Heart left ventricle (tissue), 16 donors: ENCODE data around the gene NEUROG3. TPM values are rescaled to one million over a fixed set of nuclear protein-coding genes. Genes with fewer than 3 reads are reported as not detected.

Experiments used
- ATAC-seq, 4 donors: fragments of 200-7000 bp; cut with Tn5 transposase; one replicate each; pipeline ENCODE4 v1.9.1; 2020 to 2022; ENCODE audit warnings: moderate library complexity in 4 of 4, mild to moderate bottlenecking in 3 of 4, moderate number of reproducible peaks in 1 of 4
- DNase-seq, 5 donors: peaks; one replicate each; pipeline ENCODE4 v3.0.0-alpha.2; 2020
- H3K27ac ChIP-seq, 12 donors: fragments of 200-600 bp; sonication (generic) in 4 of 12; one replicate each; pipeline versions ENCODE4 v1.5.0 to v1.8.0; 2016 to 2022; ENCODE audit warnings: mild to moderate bottlenecking in 2 of 12
- H3K27me3 ChIP-seq, 9 donors: fragments of 200-600 bp; sonication (generic) in 2 of 9; one replicate each; pipeline versions ENCODE4 v1.5.1 to v1.8.0; 2016 to 2022; ENCODE audit warnings: mild to moderate bottlenecking in 3 of 9
- H3K36me3 ChIP-seq, 9 donors: fragments of 200-600 bp; sonication (generic) in 2 of 9; one replicate each; pipeline versions ENCODE4 v1.5.0 to v1.8.0; 2018 to 2022; ENCODE audit warnings: mild to moderate bottlenecking in 2 of 9
- H3K4me1 ChIP-seq, 12 donors: fragments of 200-600 bp; sonication (generic) in 4 of 12; one replicate each; pipeline versions ENCODE4 v1.5.0 to v1.8.0; 2016 to 2022; ENCODE audit warnings: mild to moderate bottlenecking in 3 of 12
- H3K4me3 ChIP-seq, 12 donors: fragments of 200-600 bp; sonication (generic) in 4 of 12; one replicate each; pipeline versions ENCODE4 v1.5.0 to v1.8.0; 2017 to 2022; ENCODE audit warnings: mild to moderate bottlenecking in 9 of 12, moderate library complexity in 4 of 12
- H3K9me3 ChIP-seq, 12 donors: fragments of 200-600 bp; sonication (generic) in 4 of 12; one replicate each; pipeline versions ENCODE4 v1.5.0 to v1.8.0; 2016 to 2022; ENCODE audit warnings: mild to moderate bottlenecking in 1 of 12
- POLR2A ChIP-seq, 2 donors: fragments of 450-650 bp; IDR thresholded peaks; one replicate each; pipeline ENCODE4 v1.6.1; 2017; ENCODE audit warnings: antibody characterized with exemption in 2 of 2, mild to moderate bottlenecking in 2 of 2, moderate library complexity in 2 of 2
- WGBS, 4 donors: extraction: QIAGEN DNeasy Blood & Tissue Kit in 2 of 4; methylation state at CpG; one replicate each; pipeline versions ENCODE4 v1.1.5 to v1.1.7; 2013 to 2018; 5-methylcytosine and 5-hydroxymethylcytosine counted together
- intact Hi-C, 10 donors: fragments of 100-400 bp; cut with DNase I; formaldehyde crosslinking; loops; one replicate each; pipeline versions ENCODE4 v1.11.1 to v1.14.2; 2022
- polyA plus RNA-seq, 2 donors: library from polyadenylated mRNA; stranded (reverse); fragments of 200-250 nt; gene quantifications; one replicate each; pipeline ENCODE4 v1.2.3, GENCODE V29; 2013
- total RNA-seq, 9 donors: library from RNA; depleted of rRNA in 2 of 9; stranded (reverse); fragments of >200 nt in 2 of 9; fragmentation: NEBNext Ultra II Directional in 3 of 9; extraction: Animal tissue kit (Norgen Biotek cat#: 25700) in 3 of 9; gene quantifications; one replicate each; pipeline versions ENCODE4 v1.1.0 to v1.2.4, GENCODE V29; 2016 to 2023
- TF ChIP-seq, protein P1 (sequence below), 12 donors: fragments of 200-600 bp; sonication (generic) in 4 of 12; IDR thresholded peaks; one replicate each; pipeline versions ENCODE4 v1.5.0 to v1.8.0; 2018 to 2022; ENCODE audit warnings: antibody characterized with exemption in 12 of 12, mild to moderate bottlenecking in 5 of 12
- donor health status: ischemic (EF 13 %, LVEDD 7.1; RV severe dilation, severe dysfunction).
- donor health status: healthy with polysubstance abuse.
- donor health status: DM: no; HTN: yes; CAD: no.
- donor health status: DM: no; HTN: no; CAD: no.
- donor health status: ischemic (EF 25% LVEDD 6.9; RV normal size, moderate dysfunction).
- donor health status: ischemic (EF 25% LVEDD 5.7; RV mildly dilated, moderate dysfunction).
- donor health status: healthy.
- donor health status: DM: yes; HTN: yes; CAD: no.
- donor health status: ischemic (EF 35%, LVEDD 5.7; RV mildly dilated, moderate dysfunction).
- donor health status: nonischemic (EF 11% LVEDD 7.7; RV severe dilation, severe dysfunction).
- donor health status: DM: yes; HTN: yes; CAD: no.
- donor health status: PGD.
- donor health status: ischemic (EF 29% LVEDD 5.4; RV normal size, mild dysfunction).
- donor health status: nonischemic (EF 23%, LVEDD 6.1; RV moderate dilation, normal function).

NEUROG3 gene
- total and polyA plus RNA-seq, 11 donors, result not detected

DNA sequence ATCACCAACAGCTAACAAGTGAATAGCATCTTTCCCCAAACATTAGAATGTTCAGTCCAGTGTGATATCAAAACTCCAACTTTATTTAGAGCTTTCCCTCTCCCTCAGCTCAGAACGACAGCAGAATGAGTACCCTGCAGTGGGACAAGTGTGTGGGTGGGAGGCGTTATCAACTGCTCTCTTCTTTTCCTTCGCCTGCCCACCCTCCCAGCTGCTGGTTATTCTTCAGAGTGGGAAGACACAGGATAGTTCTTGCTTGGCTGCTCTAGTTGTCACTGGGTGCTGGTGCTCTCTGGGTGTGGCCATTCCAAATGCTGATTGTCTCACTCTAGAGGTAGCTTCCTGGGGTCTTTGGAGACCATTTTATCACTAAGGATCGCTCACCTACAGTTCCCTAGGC lies 43.1 kb upstream of the NEUROG3 start:
- Histone ChIP-seq H3K9me3 (peaks cover 0 to 1% (median 0%) of the 10 kb centered on the region in 12 donors), H3K36me3 (no peaks in the 10 kb centered on the region), H3K4me3 (no peak overlapping the region), H3K27ac (no peak overlapping the region), H3K4me1 (no peaks in the 10 kb centered on the region), H3K27me3 (no peaks in the 10 kb centered on the region)
- 54 to 75% (median 65%) methylated on average over 4 of the region's 4 CpGs for whole genome bisulfite sequencing, 4 donors
- TF ChIP-seq POLR2A (IDR thresholded peaks at IDR 0.05), result no peak
- intact Hi-C loops, result no loop called here
- DNase-seq, result no peak
- no peak for ATAC-seq

DNA sequence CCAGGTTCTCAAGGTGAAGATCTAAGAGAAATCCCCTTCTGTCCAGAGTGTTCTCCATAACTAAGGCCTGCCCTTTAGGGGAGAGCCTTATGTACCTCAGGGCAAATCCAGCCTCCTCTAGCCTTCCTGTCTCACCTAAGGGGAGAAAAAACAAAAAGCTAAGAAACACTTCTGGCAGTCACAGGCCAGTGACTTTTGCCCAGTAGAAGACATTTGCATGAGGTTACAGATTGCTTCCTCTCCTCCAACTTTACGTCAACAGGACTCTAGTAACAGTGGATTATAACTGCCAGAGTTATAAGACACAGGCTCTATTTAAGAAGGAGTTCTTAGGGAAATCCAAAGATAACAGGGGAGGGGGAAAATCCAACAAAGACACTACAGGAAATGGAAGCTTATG lies 40.9 kb upstream of the NEUROG3 start:
- ATAC-seq, result no peak
- Histone ChIP-seq H3K4me1 (no peaks in the 10 kb centered on the region), H3K4me3 (no peak overlapping the region), H3K36me3 (no peaks in the 10 kb centered on the region), H3K9me3 (peaks cover 0 to 23% (median 7%) of the 10 kb centered on the region in 12 donors), H3K27ac (no peak overlapping the region), H3K27me3 (no peaks in the 10 kb centered on the region)
- WGBS, 4 donors, result 88 to 100% (median 90%) methylated on average over 1 of the region's 1 CpG
- no peak for TF ChIP-seq POLR2A (IDR thresholded peaks at IDR 0.05)
- TF ChIP-seq, protein P1, sequence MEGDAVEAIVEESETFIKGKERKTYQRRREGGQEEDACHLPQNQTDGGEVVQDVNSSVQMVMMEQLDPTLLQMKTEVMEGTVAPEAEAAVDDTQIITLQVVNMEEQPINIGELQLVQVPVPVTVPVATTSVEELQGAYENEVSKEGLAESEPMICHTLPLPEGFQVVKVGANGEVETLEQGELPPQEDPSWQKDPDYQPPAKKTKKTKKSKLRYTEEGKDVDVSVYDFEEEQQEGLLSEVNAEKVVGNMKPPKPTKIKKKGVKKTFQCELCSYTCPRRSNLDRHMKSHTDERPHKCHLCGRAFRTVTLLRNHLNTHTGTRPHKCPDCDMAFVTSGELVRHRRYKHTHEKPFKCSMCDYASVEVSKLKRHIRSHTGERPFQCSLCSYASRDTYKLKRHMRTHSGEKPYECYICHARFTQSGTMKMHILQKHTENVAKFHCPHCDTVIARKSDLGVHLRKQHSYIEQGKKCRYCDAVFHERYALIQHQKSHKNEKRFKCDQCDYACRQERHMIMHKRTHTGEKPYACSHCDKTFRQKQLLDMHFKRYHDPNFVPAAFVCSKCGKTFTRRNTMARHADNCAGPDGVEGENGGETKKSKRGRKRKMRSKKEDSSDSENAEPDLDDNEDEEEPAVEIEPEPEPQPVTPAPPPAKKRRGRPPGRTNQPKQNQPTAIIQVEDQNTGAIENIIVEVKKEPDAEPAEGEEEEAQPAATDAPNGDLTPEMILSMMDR (IDR thresholded peaks at IDR 0.05), result no peak
- no peak for DNase-seq
- intact Hi-C loops, result no loop called here

DNA sequence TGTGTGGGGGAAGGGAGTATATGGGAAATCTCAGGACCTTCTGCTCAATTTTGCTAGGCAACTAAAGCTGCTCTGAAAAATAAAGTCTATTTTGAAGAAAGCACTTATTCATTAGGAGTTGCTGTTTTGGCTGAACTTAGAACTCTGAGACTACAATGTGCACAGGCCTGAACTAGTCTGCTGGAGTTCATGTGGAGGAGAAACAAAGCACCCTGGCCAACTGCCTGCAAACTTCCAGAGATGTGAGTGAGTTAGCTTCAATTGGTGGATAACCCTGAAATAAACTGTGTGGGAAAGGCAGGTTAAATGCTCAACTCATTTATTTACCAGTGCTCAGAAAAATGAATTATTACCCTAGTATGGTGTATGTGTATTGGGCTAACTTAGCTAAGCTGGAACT lies 39.5 kb upstream of the NEUROG3 start:
- peaks cover 0 to 36% (median 10%) of the 10 kb centered on the region in 12 donors for H3K9me3 ChIP-seq

DNA sequence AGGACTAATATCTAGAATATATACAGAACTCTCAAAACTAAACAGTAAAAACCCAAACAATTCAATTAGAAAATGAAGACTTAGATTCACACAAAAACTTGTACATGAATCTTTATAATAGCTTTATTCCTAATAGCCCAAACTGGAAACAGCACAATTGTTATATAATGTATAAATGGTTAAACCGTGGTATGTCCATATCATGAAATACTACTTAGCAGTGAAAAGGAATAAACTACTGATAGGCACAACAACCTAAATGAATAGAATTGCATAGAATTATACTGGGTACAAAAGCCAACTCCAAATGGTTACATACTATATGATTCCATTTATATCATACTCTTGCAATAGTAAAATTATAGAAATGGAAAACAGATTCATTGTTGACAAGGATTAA lies 35.9 kb upstream of the NEUROG3 start:
- H3K9me3 ChIP-seq, result peaks cover 0 to 37% (median 10%) of the 10 kb centered on the region in 12 donors

More for the DNA sequence above, 39.5 kb upstream of the NEUROG3 start:
- TF ChIP-seq POLR2A (IDR thresholded peaks at IDR 0.05), result no peak
- TF ChIP-seq, protein P1 (IDR thresholded peaks at IDR 0.05), result no peak
- H3K4me3 ChIP-seq, result no peak overlapping the region
- H3K27ac ChIP-seq, result no peak overlapping the region
- ATAC-seq (no peak), DNase-seq (no peak)
- intact Hi-C loops, result no loop called here
- no peaks in the 10 kb centered on the region for H3K4me1 ChIP-seq
- peaks cover 0 to 4% (median 0%) of the 10 kb centered on the region in 9 donors for H3K27me3 ChIP-seq
- no peaks in the 10 kb centered on the region for H3K36me3 ChIP-seq

More for the DNA sequence above, 35.9 kb upstream of the NEUROG3 start:
- ATAC-seq (no peak), DNase-seq (no peak)
- Histone ChIP-seq H3K27me3 (peaks cover 0 to 13% (median 0%) of the 10 kb centered on the region in 9 donors), H3K27ac (no peak overlapping the region), H3K36me3 (no peaks in the 10 kb centered on the region), H3K4me3 (no peak overlapping the region), H3K4me1 (no peaks in the 10 kb centered on the region)
- WGBS, 4 donors, result 45 to 97% (median 75%) methylated on average over 1 of the region's 1 CpG
- TF ChIP-seq, protein P1 (IDR thresholded peaks at IDR 0.05), result no peak
- TF ChIP-seq POLR2A (IDR thresholded peaks at IDR 0.05), result no peak
- intact Hi-C loops, result no loop called here
